HG02885 (cell line): ENCODE measurements around the gene TNS1.

Experiments used
- ATAC-seq: cut with Tn5 transposase; IDR thresholded peaks from one replicate; pipeline ENCODE4 v1.9.1; 2021; ENCODE audit warnings: mild to moderate bottlenecking; ENCODE audit not compliant: unreplicated experiment, poor library complexity

The TNS1 gene

DNA sequence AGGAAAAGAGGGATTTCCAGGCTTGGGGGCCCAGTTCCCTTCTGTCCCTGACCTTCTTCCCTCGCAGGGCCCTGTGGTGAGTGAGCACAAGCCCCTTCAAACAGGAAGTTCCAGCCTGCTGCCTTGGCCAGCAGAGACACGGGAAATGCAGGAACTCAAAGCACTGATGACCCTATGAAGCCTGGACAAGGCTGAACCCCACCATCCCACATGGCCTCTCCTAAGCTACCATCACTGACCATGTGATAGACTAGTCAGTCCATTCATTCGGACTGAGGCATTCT, 196.4 kb downstream of the TNS1 start:
- no peak for ATAC-seq

DNA sequence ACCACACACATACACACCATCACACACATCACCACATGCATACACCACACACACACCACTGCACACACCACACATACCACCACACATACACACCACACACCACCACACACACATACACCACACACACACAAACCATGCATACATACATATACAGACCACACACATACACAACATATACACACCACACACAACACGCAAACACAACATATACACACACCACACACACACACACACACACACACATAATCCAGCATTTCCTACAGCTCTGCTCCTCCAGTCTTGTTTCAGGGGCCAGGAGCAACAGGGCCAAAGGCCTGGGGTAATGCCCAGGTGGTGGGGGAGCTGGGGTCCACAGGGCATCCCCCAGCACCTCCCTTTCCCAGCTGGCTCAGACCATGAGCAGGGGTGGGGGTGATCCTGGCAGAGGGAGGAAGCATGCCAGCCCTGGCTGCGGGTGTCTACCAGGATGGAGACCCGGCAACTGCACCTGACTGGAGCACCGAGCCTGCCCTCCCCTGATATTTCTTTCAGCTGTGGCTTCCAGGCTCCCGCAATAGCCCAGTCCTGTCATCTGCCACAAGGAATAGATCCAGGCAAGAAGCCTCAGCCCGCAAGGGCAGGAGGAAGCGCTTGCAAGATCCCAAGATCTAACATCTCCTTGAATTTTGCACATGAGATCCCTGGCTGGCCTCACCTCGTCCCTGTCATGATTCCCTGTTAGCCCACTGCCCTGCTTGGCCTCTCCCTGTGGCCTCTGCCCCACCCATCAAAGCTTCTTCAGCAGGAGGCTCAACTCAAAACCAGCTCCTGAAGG, 196.9 kb downstream of the TNS1 start:
- ATAC-seq, result no peak

DNA sequence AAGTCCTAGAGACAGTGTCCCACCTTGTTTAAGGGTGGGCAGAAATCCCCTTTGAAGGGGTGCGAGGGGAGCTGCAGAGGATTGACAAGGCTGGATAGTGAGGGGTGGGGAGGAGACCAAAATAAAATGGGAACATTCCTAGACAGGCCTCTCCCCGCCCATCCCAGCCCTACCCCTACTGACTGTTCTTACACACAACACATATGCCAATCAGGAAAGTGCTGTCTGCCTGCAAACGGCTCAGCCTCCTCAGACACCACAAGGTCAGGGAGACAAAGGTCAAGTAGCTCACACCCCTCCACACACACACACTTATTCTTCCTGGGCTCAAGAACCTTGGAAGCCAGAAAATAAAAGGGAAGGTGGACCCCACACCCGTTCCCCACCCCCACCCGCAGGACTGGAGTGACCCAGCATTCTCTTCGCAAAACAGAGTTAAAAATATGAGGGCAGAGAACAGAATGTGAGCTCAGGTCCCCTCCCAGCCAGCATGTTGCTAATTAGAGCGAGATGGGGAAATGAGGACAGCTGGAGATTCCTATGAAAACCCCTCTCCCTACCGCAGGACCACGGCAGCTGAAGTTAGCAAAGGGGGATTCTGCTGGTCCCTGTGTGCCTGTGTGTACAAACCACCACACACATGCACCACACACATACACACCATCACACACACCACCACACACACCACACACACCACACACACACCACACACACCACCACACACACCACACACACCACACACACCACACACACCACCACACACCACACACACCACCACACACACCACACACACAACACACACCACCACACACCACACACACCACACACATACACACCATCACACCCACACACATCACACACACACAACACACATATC, 197.8 kb downstream of the TNS1 start:
- no peak for ATAC-seq

DNA sequence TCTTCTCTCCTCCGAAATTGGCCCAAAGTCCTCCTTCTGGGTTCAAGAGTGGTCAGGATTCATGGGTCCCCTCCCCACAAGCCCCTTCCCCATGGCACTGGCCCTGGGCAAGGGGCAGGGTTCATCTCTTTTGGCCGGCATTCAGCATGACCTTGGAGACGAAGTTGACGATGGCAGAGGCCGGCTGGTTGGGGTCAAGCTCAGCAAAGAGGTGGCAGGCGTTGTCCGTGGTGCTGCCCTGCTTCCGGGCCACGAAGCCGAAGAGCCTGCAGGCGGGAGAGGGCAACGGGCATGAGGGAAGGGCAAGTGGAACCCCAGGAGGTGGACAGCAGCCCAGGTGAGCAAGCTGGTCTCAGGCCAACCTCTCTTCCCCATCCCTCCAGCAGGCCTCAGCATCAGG, 198.5 kb downstream of the TNS1 start:
- ATAC-seq, result no peak

DNA sequence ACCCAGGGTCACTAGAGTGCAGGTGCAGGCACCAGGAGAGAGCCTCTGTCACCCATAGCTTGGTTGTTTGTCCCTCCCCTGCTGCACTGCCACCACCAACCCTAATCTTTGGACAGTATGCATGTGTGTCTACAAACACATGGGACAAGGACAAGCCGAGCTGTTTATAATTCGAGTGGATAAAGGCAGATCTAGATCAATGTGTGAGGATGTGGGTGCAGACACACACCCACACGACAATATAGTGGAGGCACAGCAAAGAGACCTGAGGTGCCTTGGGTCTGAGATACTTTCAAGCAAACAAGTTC, 199.2 kb downstream of the TNS1 start:
- ATAC-seq, result no peak

DNA sequence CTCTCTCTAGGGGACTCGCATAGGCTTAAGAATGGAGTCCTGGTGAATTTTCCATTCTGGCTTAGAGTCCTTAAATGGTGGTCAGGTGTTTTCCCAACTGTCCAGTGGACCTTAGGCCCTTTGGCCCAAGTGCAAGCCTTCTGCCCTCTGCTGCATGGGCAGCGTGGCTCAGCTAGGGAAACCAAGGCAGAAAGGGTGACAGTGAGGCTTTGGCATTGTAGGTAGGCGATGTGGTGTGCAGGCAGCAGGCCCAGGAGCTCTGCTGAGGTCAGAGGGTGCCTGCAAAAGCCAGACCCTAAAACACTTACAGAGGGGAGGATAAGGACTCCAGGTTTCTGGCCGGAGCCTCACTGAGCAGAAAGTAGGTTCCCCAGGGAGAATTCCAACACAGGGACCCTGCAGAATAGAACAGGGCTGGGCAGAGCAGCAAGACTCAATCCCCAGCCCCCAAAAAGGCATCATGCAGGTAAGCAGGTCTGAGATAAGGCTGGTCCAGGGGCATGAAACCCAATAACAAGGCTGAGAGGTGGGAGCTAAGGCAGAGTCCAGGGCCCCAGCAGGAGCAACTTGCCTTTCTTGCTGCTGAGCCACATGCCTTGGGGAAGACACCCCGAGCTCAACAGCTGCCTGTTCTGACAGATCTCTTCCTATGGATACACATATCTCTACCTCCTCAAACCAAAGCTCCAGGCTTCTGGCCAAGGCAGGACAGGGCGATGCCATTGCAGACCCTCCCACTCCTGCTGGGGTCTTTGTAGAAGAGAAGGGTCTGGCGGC, 199.7 kb downstream of the TNS1 start:
- ATAC-seq, result no peak

DNA sequence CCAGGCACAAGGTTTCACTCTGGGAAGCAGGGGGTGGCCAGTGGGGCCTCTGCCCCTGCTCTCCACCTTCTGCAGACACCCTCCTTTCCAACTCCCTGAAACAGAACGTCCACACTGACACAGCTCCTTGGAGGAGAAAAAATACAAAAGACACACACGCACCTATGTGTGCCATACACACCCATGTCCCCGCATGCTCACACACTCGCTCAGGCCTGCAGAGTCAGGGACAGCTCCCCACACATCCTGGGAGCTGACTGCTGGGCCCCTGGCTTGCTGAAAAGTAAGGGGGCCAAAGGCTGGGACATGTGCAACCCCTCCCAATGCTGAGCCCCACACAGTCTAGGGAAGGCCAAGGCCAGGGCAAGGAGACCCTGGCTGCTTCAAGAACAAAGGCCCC, 200.5 kb downstream of the TNS1 start:
- ATAC-seq, result no peak

DNA sequence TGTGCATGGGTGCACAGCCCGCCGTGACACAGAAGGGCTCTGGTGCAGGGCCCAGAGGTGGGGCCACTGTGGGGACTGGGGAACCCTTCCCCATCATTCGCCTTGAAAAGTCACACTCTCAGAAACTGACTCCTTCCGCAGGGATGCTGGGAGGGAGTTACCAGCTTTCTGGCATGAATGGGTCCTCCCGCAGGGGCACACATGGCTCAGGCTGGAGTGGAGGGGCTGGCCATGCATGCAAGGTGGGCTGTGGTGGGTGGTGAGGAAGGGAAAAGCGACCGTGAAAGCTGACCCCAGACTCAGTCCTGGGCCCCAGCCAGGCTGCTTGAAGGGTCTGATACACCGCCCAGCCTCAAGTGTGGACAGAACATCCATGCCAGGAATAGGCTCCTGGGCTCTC, 201.1 kb downstream of the TNS1 start:
- ATAC-seq, result no peak

DNA sequence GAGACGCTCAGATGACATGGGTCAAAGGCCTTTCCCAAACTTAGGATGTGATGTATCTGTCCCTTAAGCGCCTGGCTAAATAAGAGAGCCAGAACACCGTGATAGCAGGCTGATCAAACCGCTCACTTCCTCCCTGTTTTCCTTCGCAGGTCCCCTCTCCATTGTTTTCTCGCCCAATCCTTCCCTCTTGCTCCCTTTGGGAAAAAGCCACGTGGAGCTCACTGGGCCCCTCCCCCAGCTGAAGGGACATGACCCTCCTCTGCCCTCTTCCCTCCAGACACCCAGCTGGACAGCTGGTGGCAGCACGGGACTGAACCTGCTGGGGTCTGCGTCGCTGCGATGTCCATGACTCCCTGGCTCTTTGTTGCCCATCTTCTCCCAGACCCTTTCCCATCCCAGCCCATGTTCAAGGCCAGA, 201.7 kb downstream of the TNS1 start:
- ATAC-seq, result no peak

DNA sequence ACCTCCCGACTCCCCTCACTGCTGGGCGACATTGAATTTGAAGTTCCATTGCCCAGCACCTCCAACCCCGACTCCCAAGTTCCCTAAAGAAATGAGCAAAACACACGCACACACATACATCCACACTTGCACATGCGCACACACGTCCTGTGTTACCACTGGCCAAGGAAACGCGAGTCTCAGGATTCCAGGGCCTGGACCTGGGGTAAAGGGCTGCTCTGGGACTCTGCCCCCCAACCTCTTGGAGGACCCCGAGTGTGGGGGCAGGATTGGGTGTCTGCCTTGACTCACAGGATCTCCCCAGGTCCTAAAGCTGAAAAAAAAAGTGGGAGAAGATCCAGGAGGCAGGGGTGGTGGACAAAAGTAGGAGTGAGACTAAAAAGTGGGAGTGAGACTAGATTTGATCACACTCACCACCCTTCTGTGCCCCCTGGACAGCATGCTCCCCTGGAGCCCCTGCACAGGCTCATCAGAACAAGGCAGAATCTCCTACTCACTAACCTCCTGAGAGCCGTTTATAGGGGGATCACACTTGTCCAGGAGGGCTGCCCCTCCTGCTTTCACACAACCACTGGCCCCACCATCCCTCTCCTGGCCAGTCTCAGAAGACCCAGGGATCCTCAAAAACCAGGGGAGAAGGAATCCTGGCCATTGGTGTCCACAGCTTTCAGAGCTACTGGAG, 202.2 kb downstream of the TNS1 start:
- ATAC-seq, result no peak

DNA sequence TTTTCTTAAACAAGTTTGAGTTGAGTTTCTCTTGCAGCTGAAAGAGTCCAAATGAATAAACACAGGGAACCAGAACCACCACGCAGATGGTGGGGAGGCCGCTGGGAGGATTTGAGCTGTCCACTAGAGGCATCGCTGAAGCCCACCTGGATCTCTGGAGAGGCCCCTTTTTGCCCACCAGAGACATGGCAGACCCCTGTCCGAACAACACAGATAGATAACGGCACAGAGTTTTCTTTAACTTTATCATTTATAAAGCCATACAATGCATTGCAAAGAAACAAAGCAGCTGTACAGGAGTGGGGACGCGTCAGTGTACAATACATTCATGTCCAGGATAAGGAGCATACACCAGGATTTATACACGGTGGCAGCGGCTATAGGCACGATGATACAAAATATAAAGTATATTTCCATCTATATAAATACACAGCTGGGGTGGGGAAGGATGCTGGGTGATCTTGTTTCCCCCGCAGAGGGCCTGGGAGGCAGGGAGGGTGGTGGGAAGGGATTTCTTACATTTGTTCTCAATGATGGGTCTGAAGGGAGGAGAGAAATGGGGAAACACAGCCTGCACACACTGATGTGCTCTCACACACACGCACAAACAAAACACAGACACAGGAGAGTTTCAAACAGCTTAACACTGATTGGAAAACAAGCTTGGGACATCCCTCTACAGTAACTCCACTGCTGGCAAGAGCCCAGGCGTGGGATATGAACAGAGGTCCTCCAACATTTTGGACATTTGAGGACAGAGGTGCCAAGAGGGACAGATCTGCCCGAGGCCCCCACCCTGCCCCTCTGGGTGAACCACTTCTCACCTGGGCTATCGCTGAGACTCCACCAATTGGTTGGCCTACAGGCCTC, 203.0 kb downstream of the TNS1 start:
- ATAC-seq, result no peak

DNA sequence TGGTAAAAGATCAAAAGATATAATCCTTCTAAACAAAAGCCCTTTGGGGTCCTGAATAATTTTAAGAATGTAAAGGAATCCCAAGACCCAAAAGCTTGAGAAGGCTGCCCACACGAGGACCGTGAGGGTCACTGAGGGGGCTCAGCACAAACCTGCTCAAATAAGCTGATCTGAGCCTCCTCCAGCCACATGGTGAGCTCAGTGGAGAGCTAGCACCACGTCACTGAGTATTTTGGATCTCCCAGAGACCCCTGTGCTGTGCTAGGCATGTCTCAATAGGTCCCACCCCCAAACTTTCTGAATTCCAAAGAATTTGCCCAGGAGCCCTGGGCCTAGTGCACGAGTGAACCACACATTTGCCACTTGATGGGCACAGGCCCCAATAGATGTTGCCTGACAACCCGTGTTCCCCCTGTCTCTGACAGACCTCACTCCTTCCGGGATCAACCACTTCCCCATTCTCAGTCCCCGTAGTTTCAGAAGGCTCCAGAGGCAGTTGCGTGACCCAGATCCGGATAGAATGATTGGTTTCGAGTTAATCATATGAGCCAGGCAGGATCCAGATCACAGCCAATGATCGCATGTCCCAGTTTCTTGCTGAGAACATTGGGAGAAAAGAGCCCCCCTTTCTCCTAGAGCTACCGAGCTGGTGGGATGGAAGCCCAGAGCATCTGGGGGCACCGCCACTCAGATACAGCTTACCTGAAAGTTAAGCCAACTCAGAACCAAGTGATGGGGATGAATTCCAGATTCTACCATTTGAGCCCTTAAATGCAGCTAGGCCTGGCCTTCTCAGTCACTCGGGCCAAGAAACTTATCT, 203.8 kb downstream of the TNS1 start:
- ATAC-seq, result no peak

DNA sequence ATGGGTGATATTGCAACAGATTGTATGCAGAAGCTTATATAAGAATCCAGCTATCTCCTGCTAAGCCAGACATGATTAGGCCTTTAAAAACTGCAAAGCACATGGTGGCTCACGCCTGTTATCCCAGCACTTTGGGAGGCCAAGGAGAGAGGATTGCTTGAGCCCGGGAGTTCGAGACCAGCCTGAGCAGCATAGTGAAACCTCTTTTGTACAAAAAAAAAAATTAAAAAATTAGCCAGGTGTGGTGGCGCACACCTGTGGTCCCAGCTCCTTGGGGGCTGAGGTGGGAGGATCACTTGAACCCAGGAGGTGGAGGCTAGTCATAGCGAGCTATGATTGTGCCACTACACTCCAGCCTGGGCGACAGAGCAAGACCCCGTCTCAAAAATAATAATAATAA, 204.6 kb downstream of the TNS1 start:
- no peak for ATAC-seq

DNA sequence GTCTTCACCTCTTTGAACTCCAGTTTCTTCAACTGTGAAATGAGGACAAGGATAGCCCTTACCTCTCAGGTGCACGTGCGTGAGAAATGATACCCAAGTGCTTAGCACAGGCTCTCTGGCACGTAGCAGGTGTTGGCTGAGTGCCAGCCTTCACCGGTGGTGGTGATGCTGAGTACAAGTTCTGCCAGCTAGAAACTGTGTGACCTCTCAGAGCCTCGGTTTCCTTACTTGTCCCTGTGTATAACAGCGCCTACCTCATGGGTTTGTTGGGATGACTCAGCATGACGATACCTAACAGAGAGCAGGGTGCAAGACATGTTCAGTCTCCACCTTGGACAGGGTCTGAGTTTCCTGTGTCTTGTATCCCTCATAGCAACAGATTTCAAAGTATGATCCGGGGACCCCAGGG, 205.1 kb downstream of the TNS1 start:
- no peak for ATAC-seq

DNA sequence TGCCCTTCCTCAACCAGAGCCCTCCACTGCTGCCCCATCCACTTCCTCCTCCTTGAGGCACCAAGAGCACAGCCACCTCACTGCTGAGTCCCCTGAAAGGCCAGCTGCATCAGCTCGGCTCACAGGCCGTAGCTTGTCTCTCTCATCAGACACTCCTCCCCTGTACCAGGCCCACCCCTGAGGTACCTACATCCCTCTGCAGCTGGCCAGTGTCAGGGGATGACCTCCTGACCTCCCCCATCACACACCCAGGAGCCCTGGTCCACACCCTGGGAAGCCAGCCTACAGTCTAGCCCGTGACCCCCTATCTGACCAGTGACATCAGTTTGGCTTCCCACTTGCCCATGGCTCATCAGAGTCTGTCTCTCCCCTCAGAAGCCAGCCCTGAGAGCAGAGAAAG, 205.6 kb downstream of the TNS1 start:
- no peak for ATAC-seq

DNA sequence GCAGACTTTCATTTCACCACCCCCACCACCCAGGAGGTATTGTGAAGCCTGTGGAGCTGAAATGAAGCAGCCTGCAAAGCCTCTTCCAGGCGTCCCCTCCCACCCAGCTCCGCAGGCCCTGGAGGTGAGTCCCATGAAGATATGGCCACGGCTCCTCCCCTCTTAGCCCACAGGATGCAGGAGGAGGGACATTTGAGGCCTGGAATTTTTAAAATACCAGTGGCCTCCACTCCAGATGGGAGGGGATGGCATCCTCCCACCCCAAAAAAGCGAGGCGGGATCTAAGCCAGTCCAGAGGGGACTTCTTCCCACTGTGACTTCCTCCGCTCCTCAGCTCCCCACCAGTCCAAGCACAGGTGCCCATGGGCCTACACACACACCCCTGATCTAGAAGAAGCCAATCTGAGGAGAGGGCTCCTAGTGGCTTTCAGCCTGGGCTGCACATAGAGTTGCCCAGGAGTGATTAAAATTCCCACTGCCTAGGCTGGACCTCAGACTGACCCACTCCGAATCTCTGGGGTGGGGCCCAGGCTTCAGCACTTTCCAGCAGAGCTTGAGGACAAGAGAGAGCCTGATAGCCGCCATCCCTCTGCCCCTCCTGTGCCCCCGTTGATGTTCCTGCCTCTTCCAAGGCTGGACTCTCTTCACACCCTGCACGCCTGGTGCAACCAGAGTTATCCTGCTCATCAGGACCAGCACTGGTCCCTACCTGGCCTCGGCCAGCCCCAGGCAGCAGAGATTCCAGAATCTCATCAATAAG, 206.9 kb downstream of the TNS1 start:
- no peak for ATAC-seq

DNA sequence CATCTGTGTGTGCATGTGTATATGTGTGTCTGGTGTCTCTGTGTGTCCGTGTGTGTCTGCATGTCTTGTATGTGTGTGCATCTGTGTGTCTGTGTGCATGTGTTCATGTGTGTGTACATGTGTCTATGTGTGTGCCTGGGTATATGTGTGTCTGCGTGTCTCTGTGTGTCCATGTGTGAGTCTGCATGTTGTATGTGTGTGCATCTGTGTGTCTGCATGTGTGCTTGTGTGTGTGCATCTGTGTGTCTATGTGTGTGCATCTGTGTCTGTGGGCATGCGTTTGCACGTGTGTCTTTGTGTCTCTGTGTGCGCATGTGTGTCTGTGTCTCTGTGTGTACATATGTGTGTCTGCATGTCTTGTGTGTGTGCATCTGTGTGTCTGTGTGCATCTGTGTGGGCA, 207.7 kb downstream of the TNS1 start:
- ATAC-seq, result no peak
